SK-N-SH (cell line): ENCODE results near the gene GSTO1. TPM values are rescaled to one million over a fixed set of nuclear protein-coding genes. Genes with fewer than 3 reads are reported as not detected.

ENCODE experiments used
- CTCF ChIA-PET: fragments of 300-600, 350-600 bp; formaldehyde crosslinking; extraction: SDS; loops from one replicate; lab custom pipeline; 2021; lab: Yijun Ruan, JAX
- POLR2A ChIA-PET: fragments of 350-600 bp; sonication (Branson Sonifier 250); formaldehyde crosslinking; extraction: SDS; loops from one replicate; lab custom pipeline; 2020; ENCODE audit warnings: antibody characterized with exemption, inconsistent platforms; lab: Yijun Ruan, JAX
- DNase-seq: peaks from one replicate; pipeline ENCODE4 v3.0.0; 2012
- H2AFZ ChIP-seq: fragments of 200-600 bp; sonication (generic); 2 replicates; pipeline ENCODE4 v1.8.1; 2016; ENCODE audit warnings: antibody characterized with exemption, mild to moderate bottlenecking, low read depth
- H3F3A ChIP-seq: fragments of 200-600 bp; sonication (generic); replicated peaks from 2 replicates; pipeline ENCODE3; 2016; ENCODE audit warnings: antibody characterized with exemption, mild to moderate bottlenecking; ENCODE audit not compliant: insufficient read depth
- H3K27ac ChIP-seq, 2 experiments: fragments of 200-500 bp in 1 of 2; fragments of 200-600 bp in 1 of 2; sonication (Bioruptor generic) in 1 of 2; sonication (generic), shearing (Covaris generic) in 1 of 2; 2 replicates each; pipeline versions ENCODE4 v1.5.1 to v1.6.1; 2014 to 2016; ENCODE audit warnings: low read depth in 2 of 2, inconsistent platforms in 1 of 2, low read length in 1 of 2, mild to moderate bottlenecking in 1 of 2, mixed read lengths in 1 of 2
- H3K27me3 ChIP-seq: fragments of 200-600 bp; sonication (generic), shearing (Covaris generic); 2 replicates; pipeline ENCODE4 v1.6.1; 2016; ENCODE audit warnings: mixed run types; ENCODE audit not compliant: insufficient read depth
- H3K36me3 ChIP-seq, 2 experiments: fragments of 200-500 bp in 1 of 2; fragments of 200-600 bp in 1 of 2; sonication (Bioruptor generic) in 1 of 2; sonication (generic) in 1 of 2; replicated peaks in 1 of 2; 2 replicates each; pipeline versions ENCODE3 to v1.5.1; 2014 to 2016; ENCODE audit warnings: low read length in 1 of 2, mild to moderate bottlenecking in 1 of 2; ENCODE audit not compliant: insufficient read depth in 2 of 2, control insufficient read depth in 1 of 2
- H3K4me1 ChIP-seq, 2 experiments: fragments of 200-500 bp in 1 of 2; fragments of 200-600 bp in 1 of 2; sonication (Bioruptor generic) in 1 of 2; sonication (generic), shearing (Covaris generic) in 1 of 2; 2 replicates each; pipeline versions ENCODE4 v1.5.1 to v1.6.1; 2014 to 2016; ENCODE audit warnings: low read depth in 1 of 2, low read length in 1 of 2, mixed run types in 1 of 2; ENCODE audit not compliant: insufficient read depth in 2 of 2, control insufficient read depth in 1 of 2
- H3K4me2 ChIP-seq: fragments of 200-600 bp; sonication (generic), shearing (Covaris generic); 2 replicates; pipeline ENCODE4 v1.6.1; 2017; ENCODE audit warnings: mixed run types
- H3K4me3 ChIP-seq, 2 experiments: fragments of 200-500 bp in 1 of 2; fragments of 200-600 bp in 1 of 2; sonication (Bioruptor generic) in 1 of 2; sonication (generic), shearing (Covaris generic) in 1 of 2; 2 replicates each; pipeline versions ENCODE4 v1.5.1 to v1.8.1; 2014 to 2016; ENCODE audit warnings: low read depth in 2 of 2, inconsistent platforms in 1 of 2, low read length in 1 of 2, mild to moderate bottlenecking in 1 of 2, mixed read lengths in 1 of 2, moderate library complexity in 1 of 2
- H3K79me2 ChIP-seq: fragments of 200-600 bp; sonication (generic); 2 replicates; pipeline ENCODE4 v1.8.1; 2017; ENCODE audit warnings: mild to moderate bottlenecking; ENCODE audit not compliant: insufficient read depth
- H3K9ac ChIP-seq: fragments of 200-600 bp; sonication (generic); 2 replicates; pipeline ENCODE4 v1.6.1; 2017; ENCODE audit warnings: mixed run types
- H3K9me2 ChIP-seq: fragments of 200-600 bp; sonication (generic); 2 replicates; pipeline ENCODE4 v1.6.1; 2017; ENCODE audit warnings: mixed run types
- H3K9me3 ChIP-seq: fragments of 200-600 bp; sonication (generic); 2 replicates; pipeline ENCODE4 v1.6.1; 2017; ENCODE audit warnings: mixed run types, mild to moderate bottlenecking, moderate library complexity
- H4K20me1 ChIP-seq: fragments of 200-600 bp; sonication (generic); 2 replicates; pipeline ENCODE4 v1.6.1; 2017; ENCODE audit warnings: mild to moderate bottlenecking, mixed run types; ENCODE audit not compliant: insufficient read depth
- CHD2 ChIP-seq: fragments of 150-350 bp; IDR thresholded peaks from 2 replicates; pipeline ENCODE4 v1.6.1; 2018; ENCODE audit warnings: low read length; ENCODE audit not compliant: partially characterized antibody
- CTCF ChIP-seq: fragments of 200-600 bp; sonication (generic); IDR thresholded peaks from 2 replicates; pipeline ENCODE4 v1.6.1; 2017; ENCODE audit warnings: antibody characterized with exemption, mild to moderate bottlenecking, moderate library complexity
- EP300 ChIP-seq, 2 experiments: IDR thresholded peaks; 2 replicates each; pipeline versions ENCODE4 v1.4.0 to v1.6.1; 2012; ENCODE audit warnings: borderline replicate concordance in 1 of 2, low read depth in 1 of 2, low read length in 1 of 2
- FOXJ3 ChIP-seq: sonication (generic); formaldehyde crosslinking; IDR thresholded peaks from 2 replicates; pipeline ENCODE4 v1.5.1; 2020; ENCODE audit warnings: mild to moderate bottlenecking, missing genetic modification reagents
- FOXM1 ChIP-seq: IDR thresholded peaks from 2 replicates; pipeline ENCODE4 v1.4.0; 2012; ENCODE audit warnings: low read depth, mild to moderate bottlenecking
- GATA2 ChIP-seq: sonication (generic); formaldehyde crosslinking; IDR thresholded peaks from 2 replicates; pipeline ENCODE4 v1.5.0; 2020; ENCODE audit warnings: mild to moderate bottlenecking, missing genetic modification reagents
- IRF3 ChIP-seq: fragments of 150-350 bp; IDR thresholded peaks from 2 replicates; pipeline ENCODE4 v1.6.1; 2016; ENCODE audit warnings: mild to moderate bottlenecking, low read depth, low read length
- JUND ChIP-seq: IDR thresholded peaks from 2 replicates; pipeline ENCODE4 v1.4.0; 2012
- MXI1 ChIP-seq: IDR thresholded peaks from 2 replicates; pipeline ENCODE4 v1.6.1; 2012; ENCODE audit warnings: mild to moderate bottlenecking, low read depth, low read length, improper control_type of control experiment
- NFIC ChIP-seq: IDR thresholded peaks from 2 replicates; pipeline ENCODE4 v1.4.0; 2012; ENCODE audit warnings: borderline replicate concordance
- PBX3 ChIP-seq: IDR thresholded peaks from 2 replicates; pipeline ENCODE4; 2012
- POLR2AphosphoS5 ChIP-seq: IDR thresholded peaks from 2 replicates; pipeline ENCODE4 v1.6.1; 2012; ENCODE audit warnings: low read depth, low read length
- RAD21 ChIP-seq: IDR thresholded peaks from 2 replicates; pipeline ENCODE4 v1.6.1; 2012; ENCODE audit warnings: mild to moderate bottlenecking, low read length
- RCOR1 ChIP-seq: fragments of 150-350 bp; IDR thresholded peaks from 2 replicates; pipeline ENCODE4 v1.6.1; 2017; ENCODE audit warnings: antibody characterized with exemption, low read length
- REST ChIP-seq: IDR thresholded peaks from 2 replicates; pipeline ENCODE4 v1.6.1; 2012; ENCODE audit warnings: mild to moderate bottlenecking, low read depth, low read length, moderate library complexity
- RFX5 ChIP-seq: IDR thresholded peaks from 2 replicates; pipeline ENCODE4 v1.6.1; 2012; ENCODE audit warnings: mild to moderate bottlenecking, improper control_type of control experiment, low read length
- SMC3 ChIP-seq: IDR thresholded peaks from 2 replicates; pipeline ENCODE4 v1.6.1; 2012; ENCODE audit warnings: low read depth, low read length, improper control_type of control experiment
- TAF1 ChIP-seq: IDR thresholded peaks from 2 replicates; pipeline ENCODE4 v1.6.1; 2012; ENCODE audit warnings: low read depth, mild to moderate bottlenecking, low read length, moderate library complexity, borderline replicate concordance
- TCF12 ChIP-seq: IDR thresholded peaks from 2 replicates; pipeline ENCODE4 v1.4.0; 2012
- USF2 ChIP-seq: fragments of 150-350 bp; IDR thresholded peaks from 2 replicates; pipeline ENCODE4 v1.6.1; 2017; ENCODE audit warnings: antibody characterized with exemption, low read length, low read depth, borderline replicate concordance
- WGBS: methylation state at CpG from one replicate; pipeline ENCODE4 v1.1.6; 2017; ENCODE audit warnings: low lambda C conversion rate; 5-methylcytosine and 5-hydroxymethylcytosine counted together
- polyA plus RNA-seq, 3 experiments: library from polyadenylated mRNA; depleted of rRNA; stranded (reverse); fragments of >200 nt; gene quantifications; 2 replicates each; pipeline ENCODE4 v1.2.3, GENCODE V29; 2012

GSTO1 gene
- polyA plus RNA-seq, 1 of the 3 experiments (the other 2 are of a cell fraction) = 126 TPM

- TF ChIP-seq EP300 (IDR thresholded peaks at IDR 0.05; ENCODE audit: borderline replicate concordance in 1 of 2, low read depth in 1 of 2, low read length in 1 of 2) (no peak), NFIC (no peak), CTCF (no peak), REST (no peak), MXI1 (no peak), JUND (no peak), IRF3 (no peak), PBX3 (no peak), SMC3 (no peak), FOXJ3 (CRISPR knock-in tag) (no peak), USF2 (no peak), FOXM1 (no peak), GATA2 (CRISPR knock-in tag) (no peak), RAD21 (no peak), RCOR1 (no peak), CHD2 (no peak), TAF1 (no peak), TCF12 (no peak), RFX5 (no peak), POLR2AphosphoS5 (no peak)
These were observed 19.3 kb downstream of the GSTO1 start for GRCh38 chr10:104273899-104274575.

More at GRCh38 chr10:104273899-104274575, 19.3 kb downstream of the GSTO1 start:
- H3K4me2 ChIP-seq = 0 out of 2 replicates have a peak overlapping the region, but pooled peaks have one; percentile 6
- no peak for DNase-seq
- no peaks in the 10 kb centered on the region for H3K9me3 ChIP-seq
- peaks cover 19% of the 10 kb centered on the region for H3F3A ChIP-seq
- no peaks in the 10 kb centered on the region for H3K27me3 ChIP-seq
- no peaks in the 10 kb centered on the region for H3K9me2 ChIP-seq
- WGBS = 86% methylated on average over 4 of the region's 4 CpGs
- POLR2A ChIA-PET = interaction anchor here (0.5 to 1.4 kb wide), 2 partner anchors 19 to 225 kb away, joined by 3 to 4 read pairs; partner anchors contain the start of gene GSTO1
- H3K36me3 ChIP-seq = no peaks in the 10 kb centered on the region
- H3K4me1 ChIP-seq = peaks cover 4 to 11% of the 10 kb centered on the region in 2 experiments; a peak in 2 of 4 replicates
- no peaks in the 10 kb centered on the region for H4K20me1 ChIP-seq
- CTCF ChIA-PET = interaction anchor here (0.9 to 8.7 kb wide), 27 partner anchors 9 to 389 kb away, joined by 3 to 118 read pairs (median 5); partner anchors contain the start of genes CFAP58, GSTO1, ITPRIP and SFR1
- H3K79me2 ChIP-seq = no peaks in the 10 kb centered on the region
- peak overlapping the region in 1 of 2 experiments; percentile 76; a peak in 2 of 4 replicates for H3K27ac ChIP-seq
- peak overlapping the region; percentile 71 for H2AFZ ChIP-seq
- H3K4me3 ChIP-seq = no peak overlapping the region
- no peak overlapping the region for H3K9ac ChIP-seq
